ENCODE data around the gene SLC25A26.

DNA sequence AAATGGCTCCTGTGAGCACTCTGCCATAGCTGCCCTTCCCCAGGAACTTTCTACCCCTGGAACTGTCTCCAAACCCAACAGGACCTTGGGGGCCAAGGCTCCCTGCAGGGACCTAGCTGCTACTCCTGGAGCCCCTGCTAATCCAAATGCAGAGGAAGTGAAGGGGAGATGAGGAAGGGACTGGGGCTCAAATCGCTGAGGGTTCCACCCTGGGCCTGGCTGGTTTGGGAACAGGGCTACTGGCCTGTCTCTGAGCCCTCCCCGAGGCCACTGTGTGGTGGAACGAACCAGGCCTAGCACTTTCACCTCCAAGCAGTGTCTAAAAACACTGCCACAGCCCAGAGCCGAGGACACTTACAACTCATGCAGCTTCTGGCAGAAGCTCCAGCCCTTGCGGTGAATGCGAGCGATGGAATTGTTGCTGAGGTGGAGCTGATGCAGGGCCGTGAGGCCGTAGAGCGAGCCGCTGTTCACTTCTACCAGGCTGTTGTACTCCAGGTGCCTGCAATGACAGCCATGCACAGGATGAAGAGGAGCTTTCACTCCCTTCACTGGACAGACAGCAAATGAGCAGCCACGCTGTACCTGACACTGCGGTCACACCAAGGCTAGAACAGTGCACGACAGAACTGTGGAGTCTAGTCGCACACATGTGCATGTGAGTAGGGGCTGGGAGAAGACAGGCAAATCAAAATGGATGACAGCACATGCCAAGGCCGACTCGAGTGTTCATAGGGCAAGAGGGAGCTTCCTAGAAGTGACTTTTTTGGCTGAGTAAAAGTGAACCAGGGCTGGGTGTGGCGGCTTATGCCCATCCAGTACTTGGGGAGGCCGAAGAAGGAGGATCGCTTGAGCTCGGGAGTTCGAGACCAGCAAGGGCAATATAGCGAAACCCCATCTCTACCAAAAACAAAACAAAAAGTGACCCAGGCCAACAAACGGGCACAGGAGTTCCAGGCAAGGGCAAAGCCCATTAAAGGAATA lies 189.3 kb downstream of the SLC25A26 start:
- TF ChIP-seq, protein P1, sequence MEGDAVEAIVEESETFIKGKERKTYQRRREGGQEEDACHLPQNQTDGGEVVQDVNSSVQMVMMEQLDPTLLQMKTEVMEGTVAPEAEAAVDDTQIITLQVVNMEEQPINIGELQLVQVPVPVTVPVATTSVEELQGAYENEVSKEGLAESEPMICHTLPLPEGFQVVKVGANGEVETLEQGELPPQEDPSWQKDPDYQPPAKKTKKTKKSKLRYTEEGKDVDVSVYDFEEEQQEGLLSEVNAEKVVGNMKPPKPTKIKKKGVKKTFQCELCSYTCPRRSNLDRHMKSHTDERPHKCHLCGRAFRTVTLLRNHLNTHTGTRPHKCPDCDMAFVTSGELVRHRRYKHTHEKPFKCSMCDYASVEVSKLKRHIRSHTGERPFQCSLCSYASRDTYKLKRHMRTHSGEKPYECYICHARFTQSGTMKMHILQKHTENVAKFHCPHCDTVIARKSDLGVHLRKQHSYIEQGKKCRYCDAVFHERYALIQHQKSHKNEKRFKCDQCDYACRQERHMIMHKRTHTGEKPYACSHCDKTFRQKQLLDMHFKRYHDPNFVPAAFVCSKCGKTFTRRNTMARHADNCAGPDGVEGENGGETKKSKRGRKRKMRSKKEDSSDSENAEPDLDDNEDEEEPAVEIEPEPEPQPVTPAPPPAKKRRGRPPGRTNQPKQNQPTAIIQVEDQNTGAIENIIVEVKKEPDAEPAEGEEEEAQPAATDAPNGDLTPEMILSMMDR (conservative IDR thresholded peaks at IDR 0.05), result no peak
- TF ChIP-seq ZFX (IDR thresholded peaks at IDR 0.05), result no peak

Data from C4-2B (cell line).